Right lung (tissue), 5 donors: ENCODE measurements around the gene CPEB4. TPM values are rescaled to one million over a fixed set of nuclear protein-coding genes. Genes with fewer than 3 reads are reported as not detected.

Source experiments
- DNase-seq, 2 donors: peaks; one replicate each; pipeline ENCODE4 v3.0.0-alpha.2; 2013
- polyA plus RNA-seq, 5 donors: library from polyadenylated mRNA; unstranded; fragments of 120-200 nt; gene quantifications; one replicate each; pipeline versions ENCODE4 v1.2.1 to v1.2.3, GENCODE V29; 2013; ENCODE audit warnings: inconsistent platforms in 1 of 5, low replicate concordance in 1 of 5; ENCODE audit not compliant: insufficient read length in 5 of 5, insufficient read depth in 1 of 5

CPEB4 gene
- polyA plus RNA-seq, 5 donors = 12.3 to 18.5 (median 17.0) TPM

DNA sequence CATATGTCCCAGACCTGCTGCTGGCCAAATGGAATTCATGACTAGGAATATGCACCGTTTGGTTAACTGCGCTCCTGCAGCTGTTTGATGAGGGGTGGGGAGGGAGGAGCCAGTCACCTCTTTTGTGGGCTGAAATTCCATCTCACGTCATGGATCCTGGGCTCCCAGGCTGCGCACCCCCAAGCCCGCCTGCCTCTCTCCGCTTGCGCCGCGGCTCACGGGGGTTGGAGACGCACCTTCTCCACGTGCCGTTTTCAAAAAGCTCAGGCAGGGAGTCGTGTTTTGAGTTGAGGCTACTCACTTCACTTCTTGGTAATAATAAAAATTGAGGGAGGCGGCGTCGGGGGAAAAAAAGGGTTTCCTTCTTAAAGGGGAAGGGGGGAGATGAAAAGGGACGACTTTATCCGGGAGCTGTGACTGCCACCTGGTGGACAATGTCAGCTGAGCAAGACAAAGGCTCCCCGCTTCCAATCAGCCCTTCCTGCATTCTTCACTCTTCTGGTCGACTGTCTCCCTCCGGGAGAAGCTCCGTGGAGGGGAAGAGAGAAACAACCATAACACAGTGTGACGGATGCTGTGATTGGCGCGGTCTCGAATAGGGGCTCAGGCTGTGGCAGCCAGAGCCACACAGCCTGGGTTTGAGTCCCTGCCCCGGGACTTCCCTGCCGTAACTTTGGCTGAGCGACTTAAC lies 84.9 kb downstream of the CPEB4 start:
- peak; percentile 84 to 86 for DNase-seq

DNA sequence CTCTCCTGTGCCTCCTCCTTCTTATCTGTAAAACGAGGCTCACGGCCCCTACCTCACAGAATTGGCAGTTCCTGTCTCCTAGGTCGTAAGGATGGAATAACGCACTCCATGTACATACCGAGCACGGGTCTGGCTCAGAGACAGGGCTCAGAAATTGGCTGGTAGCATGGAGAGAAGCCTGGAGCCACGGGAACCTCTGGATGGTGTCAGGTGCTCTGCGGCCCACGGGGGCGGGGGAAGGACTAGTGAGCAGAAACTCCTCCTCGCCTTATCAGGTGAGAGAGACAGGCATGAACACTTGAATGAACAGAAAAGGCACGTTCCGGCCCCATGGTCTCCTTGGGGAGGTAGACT lies 85.4 kb downstream of the CPEB4 start:
- DNase-seq = no peak

DNA sequence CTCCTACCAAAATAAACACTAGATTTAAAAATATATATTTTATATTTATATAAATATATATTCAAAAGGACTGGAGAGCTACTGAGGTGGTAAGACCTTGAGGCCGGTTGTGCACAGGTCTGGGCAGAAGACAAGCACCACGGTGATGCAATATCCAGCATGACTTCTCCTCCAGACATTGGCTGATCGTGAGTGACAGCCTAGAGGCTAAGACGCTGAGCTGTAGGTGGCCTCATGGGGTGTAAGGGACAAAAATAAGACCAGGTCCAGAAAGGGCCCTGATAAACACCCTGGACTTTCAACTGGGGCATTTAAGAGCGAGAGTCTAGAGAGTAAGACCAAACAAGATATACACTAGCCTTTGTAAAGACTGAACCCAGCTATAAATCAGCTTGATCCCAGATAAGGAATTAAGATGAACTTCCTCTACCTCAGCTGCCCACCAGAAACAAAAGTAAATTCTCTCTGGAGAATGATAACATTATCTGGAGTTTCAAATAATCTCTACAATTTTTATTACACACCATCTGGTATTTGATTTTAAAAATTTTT lies 86.6 kb downstream of the CPEB4 start:
- DNase-seq = no peak

DNA sequence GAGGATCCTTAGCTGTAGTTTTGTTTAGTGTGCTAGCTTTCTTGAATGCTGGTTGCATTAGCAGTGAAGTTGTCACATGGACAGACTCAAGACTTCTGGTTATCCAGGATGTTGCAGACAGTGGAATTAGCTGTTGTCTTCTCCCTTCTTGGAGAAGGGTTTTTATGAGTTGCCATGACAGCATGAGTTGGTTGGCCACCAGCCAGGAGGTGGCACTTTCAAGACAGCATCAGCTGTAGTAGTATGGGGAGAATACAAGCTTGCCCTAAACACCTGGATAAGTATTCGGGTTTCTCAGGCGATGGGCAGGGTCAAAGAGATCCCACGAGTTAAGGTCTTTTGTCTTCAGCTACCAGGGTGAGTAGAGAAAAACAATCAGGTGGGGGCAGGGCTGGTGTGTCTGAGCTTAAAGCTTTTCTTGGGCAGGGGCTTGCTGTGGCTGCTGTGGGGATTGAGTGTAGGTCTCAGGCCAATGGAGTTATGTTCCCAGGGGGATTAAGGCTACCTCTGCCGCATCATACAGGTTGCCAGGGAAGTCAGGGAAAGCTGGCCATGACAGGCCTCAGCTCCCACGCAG lies 93.1 kb downstream of the CPEB4 start:
- no peak for DNase-seq

DNA sequence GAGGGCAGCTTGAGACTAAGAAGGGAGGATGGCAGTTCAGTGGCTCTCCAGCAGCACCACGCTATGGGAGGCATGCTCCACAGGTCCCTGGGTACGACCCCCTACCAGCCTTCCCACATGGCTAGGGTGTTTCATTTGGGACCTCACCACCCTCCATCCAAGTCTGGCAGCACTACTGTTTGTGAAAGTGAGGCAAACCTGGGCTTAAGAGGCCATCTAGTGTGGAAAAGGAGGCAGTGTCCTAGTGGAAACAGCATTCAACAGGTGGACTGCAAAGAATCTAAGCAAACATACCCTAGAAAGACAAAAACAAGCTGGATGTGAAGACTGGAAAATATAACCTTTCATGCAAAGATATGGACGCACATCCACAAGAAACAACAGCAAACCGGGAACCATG lies 96.1 kb downstream of the CPEB4 start:
- no peak for DNase-seq

DNA sequence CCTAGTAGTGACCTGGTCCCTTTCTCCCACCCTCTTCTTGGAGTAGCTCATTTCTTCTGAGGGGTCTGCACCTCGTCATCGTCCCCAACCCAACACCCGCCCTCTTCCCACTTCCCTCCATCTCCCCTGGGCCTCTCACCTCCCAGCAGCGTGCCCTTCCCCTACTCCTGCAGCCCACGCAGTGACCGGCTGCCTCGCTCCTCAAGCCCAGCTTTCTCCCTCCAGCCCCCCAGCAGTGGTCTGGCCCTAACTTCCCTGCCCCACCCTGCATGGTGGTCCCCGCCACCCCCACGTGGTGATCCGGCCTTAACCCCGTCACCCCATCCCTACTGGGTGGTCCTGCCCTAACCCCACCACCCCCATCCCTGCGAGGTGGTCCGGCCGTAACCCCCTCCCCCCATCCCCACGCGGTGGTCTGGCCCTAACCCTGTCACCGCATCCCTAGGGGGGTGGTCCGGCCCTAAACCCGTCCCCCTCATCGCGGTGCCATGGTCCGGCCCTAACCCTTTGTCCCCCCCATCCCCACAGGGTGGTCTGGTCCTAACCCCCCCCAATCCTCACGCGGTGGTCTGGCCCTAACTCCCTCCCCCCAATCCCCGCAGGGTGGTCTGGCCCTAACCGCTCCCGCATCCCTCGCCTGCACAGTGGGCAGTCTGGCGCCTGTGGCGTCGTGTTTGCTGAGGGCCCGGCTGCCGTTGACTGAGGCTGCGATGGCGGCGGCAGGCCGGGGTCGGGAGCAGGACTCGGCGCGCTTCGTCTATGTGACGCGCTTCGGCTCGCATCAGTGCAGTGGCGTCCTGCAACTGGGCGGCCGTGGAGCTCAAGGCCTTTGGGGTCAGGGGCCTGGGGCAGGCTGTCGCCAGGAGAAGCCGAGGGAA lies 100.6 kb downstream of the CPEB4 start, which contains the start of gene C5orf47:
Gene C5orf47 (plus strand): TSS at position 617 of the 878 bp plus-strand sequence. CDS start 94 bp downstream, at position 711.
- no peak for DNase-seq

DNA sequence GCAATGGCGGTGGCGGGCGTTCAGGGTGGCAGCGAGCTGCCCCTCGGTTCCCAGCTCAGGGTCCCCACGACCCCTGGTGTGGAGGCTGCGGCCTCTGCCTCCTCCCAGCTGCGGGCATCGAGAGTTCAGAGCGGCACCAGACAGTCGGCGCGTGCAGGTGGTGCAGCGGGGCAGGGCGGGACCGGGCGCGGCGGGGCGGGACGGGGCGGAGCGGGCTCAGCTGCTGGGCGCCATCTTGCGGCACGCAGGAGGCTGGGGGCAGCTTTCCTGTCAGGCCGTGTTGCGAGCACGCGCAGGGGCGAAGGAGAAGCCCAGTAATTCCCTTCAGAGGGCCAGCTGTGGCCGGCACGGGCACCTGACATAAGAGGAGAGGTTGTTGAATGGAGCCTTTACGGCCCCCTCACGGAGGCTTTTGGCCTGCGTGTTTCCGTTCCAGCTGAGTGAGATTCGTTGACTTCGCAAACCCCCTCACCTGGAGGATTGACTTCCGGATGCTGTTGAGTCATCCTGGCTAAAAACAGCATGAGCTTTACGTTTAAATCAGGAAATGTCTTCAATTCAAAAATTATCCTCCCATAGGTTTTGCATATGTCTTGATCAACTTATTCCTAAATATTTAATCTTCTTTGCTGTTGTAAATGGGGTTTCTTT lies 101.4 kb downstream of the CPEB4 start:
- no peak for DNase-seq

DNA sequence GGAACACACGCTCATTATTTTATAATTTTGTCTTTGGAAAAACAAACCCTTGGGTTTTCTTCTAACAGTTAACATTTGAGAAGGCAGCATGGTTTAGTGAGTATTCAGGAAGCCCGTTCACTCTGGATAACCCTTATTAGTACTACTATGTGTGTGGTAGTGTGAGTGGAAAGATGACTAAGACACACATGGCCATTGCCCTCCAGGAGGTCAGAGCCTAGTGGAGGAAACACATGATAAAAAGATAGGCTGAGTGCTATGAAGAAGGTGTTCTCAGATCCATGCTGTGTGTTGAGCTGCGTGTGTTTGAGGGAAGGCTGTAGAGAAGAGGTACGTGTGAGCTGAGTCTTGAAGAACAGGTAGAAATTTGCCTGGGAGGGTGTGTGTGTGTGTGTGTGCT lies 109.2 kb downstream of the CPEB4 start:
- no peak for DNase-seq

DNA sequence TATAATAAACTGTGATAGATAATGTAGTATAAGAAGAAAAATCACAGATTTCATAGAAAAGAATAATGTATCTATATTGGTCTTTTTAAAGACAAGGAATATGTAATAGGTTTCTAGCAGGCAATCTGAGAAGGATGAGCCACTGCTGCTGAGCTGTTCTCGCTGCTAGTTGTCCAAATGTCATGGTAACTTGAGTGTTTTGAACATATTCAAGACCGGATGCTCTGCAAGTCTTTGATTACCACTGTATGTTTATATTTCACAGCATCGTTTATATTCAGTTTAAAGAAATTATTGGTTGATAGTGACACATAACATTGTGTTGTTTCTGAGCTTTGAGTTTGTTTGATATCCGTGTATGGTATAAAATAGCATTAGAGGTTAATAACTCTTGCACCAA lies 110.4 kb downstream of the CPEB4 start:
- DNase-seq = peak; percentile 78 to 79

DNA sequence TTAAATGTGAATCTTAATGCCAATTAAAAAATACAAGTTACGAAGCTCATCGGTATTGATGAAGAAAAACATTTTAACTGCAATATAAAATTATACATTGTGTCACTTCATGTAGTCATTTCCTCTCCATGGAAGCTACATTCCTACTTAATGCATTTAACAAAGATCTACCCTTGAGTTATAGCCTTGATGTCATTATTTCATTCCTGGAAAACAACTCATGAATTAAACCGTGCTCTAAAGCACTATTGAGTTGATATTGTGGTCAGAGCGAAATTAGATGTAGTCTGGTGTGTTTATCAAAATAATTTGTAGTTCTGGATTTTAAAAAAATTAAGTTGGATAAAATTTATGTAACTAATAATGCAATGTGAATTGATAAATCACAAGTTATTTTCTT lies 111.9 kb downstream of the CPEB4 start:
- DNase-seq = no peak

DNA sequence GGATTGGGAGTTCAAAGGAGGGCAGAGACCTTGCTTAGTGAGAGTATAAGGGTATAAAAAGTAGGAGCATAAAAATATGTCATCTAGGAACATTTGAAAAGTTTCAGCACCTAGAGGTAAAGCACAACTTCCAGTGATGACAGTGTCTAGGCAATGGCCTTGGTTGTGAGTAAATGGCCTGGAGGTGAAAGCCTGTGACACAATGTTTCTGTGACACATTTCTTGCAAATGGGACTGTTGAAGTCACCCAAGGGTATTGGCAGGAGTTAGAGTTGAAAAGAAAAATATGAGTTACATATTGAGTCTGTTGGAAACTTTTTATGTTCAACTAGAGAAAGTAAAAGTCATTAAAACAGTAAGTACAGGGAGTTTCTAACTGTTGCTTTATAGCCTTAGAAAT lies 115.6 kb downstream of the CPEB4 start:
- no peak for DNase-seq

DNA sequence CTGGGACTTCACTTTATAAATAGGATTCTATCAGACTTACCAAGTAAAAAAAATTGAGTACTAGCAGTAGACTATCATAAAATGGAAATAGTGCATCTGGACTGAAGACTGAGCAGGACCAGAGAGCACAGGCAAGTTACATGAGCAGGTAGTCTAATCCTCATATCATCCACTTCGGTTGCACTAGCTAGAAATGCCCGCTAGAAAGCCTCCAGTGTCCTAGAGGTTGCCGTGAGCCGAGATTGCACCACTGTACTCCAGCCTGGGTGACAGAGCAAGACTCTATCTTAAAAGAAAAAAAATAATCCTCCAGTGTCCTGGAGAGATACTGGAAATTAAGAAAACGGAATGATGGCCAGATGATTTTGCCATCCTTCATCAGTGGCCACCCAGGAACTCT lies 120.8 kb downstream of the CPEB4 start:
- DNase-seq = no peak

DNA sequence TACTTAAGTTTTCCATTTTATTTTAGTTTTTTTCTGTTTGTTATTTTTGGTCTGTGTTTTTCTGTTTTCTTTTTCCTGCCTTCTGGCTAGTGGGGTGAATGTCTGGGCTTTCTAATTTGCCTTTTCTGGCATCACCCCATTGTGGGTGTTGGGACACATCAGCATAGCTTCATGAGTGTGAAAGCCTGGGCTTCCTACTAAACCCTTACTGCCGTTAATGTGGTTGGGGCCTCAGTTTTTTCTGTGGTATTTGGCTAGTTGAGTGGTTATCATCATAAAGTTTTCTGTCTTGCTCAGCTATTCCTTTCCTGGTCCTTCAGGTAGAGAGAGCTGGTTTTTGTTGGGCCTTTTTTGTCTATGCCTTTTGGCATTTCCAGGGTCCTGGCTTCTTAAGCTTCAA lies 122.2 kb downstream of the CPEB4 start:
- no peak for DNase-seq

DNA sequence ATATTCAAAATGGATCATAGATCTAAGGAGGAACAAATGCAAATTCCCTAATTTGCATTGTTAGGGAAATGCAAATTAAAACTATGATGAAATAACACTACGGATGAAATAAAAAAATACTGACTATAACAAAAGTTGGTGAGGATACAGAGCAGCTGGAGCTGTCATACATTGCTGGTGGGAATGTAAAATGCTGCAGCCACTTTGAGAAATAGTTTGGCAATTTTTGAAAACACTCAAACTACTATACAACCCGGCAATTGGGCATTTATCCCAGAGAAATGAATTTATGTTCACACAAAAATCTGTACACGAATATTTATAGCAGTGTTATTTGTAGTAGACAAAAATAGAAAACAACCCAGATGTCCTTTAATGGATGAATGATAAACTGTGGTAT lies 123.3 kb downstream of the CPEB4 start:
- peak; percentile 72 to 77 for DNase-seq

Other genes starting within 250 kb of the CPEB4 start
- under 1 TPM; 0.12 to 0.48 (median 0.24) TPM for gene C5orf47, start 100.8 kb downstream of the CPEB4 start, polyA plus RNA-seq
- 1 to 10 TPM; 2.2 to 3.2 (median 2.5) TPM for gene NSG2, start 157.4 kb downstream of the CPEB4 start, polyA plus RNA-seq